GM19238 (cell line): ENCODE measurements around the gene COX5A.
"Not testable (repeated sequence)": the region's sequence is repeated elsewhere in the genome, so short reads cannot be mapped to it uniquely, and the experiment has no call there.

Experiments
- DNase-seq: peaks from one replicate; pipeline ENCODE4 v3.0.0; 2011; ENCODE audit warnings: low spot score; ENCODE audit not compliant: insufficient read length

COX5A gene

GRCh38 chr15:74955796-74956647 is 18.1 kb upstream of the COX5A start:
- peak; percentile 55 for DNase-seq

- no peak for DNase-seq
Observed at GRCh38 chr15:74955017-74955416, 17.1 kb upstream of the COX5A start.

- no peak for DNase-seq
Observed at GRCh38 chr15:74954515-74954914, 16.6 kb upstream of the COX5A start.

GRCh38 chr15:74951006-74951405 is 13.1 kb upstream of the COX5A start:
- DNase-seq: no peak

GRCh38 chr15:74950078-74950908 is 12.4 kb upstream of the COX5A start:
- DNase-seq: peak; percentile 52

GRCh38 chr15:74937272-74937589 is 642 bp downstream of the COX5A start:
- no peak for DNase-seq

- not testable (repeated sequence) for DNase-seq
Observed at GRCh38 chr15:74935193-74935592, 2.7 kb downstream of the COX5A start.

- DNase-seq: no peak
Observed at GRCh38 chr15:74933573-74933972, 4.3 kb downstream of the COX5A start.

- no peak for DNase-seq
Observed at GRCh38 chr15:74928771-74929198, 9.1 kb downstream of the COX5A start.

- no peak for DNase-seq
Observed at GRCh38 chr15:74924525-74924924, 13.3 kb downstream of the COX5A start.

- DNase-seq: no peak
Observed at GRCh38 chr15:74920456-74920855, 17.4 kb downstream of the COX5A start.

- no peak for DNase-seq
Observed at GRCh38 chr15:74917676-74918075, 20.2 kb downstream of the COX5A start.

- not testable (repeated sequence) for DNase-seq
Observed at GRCh38 chr15:74913799-74914198, 24.1 kb downstream of the COX5A start.

- no peak for DNase-seq
Observed at GRCh38 chr15:74913041-74913440, 24.8 kb downstream of the COX5A start.

GRCh38 chr15:74908635-74909034 is 29.2 kb downstream of the COX5A start:
- no peak for DNase-seq

- DNase-seq: no peak
Observed at GRCh38 chr15:74907163-74907870, 30.6 kb downstream of the COX5A start.

GRCh38 chr15:74906450-74907162 is 31.3 kb downstream of the COX5A start, which contains the start of gene FAM219B:
FAM219B (minus strand) TSS chr15:74906851; CDS start chr15:74906800, 51 bp downstream.
- peak; percentile 94 for DNase-seq

- no peak for DNase-seq
Observed at GRCh38 chr15:74906067-74906449, 31.8 kb downstream of the COX5A start.

GRCh38 chr15:74904190-74904805 is 33.6 kb downstream of the COX5A start:
- no peak for DNase-seq

GRCh38 chr15:74903676-74904075 is 34.2 kb downstream of the COX5A start:
- no peak for DNase-seq
